HG03135 (cell line): ENCODE results near the gene ARHGAP26.

Experiments
- ATAC-seq: cut with Tn5 transposase; IDR thresholded peaks from one replicate; pipeline ENCODE4 v1.9.1; 2021; ENCODE audit warnings: mild to moderate bottlenecking, moderate library complexity; ENCODE audit not compliant: unreplicated experiment

The ARHGAP26 gene

GRCh38 chr5:142896325-142897007, 126.3 kb downstream of the ARHGAP26 start:
- ATAC-seq: no peak

GRCh38 chr5:142897328-142897727, 127.2 kb downstream of the ARHGAP26 start:
- ATAC-seq: no peak

GRCh38 chr5:142900927-142901326, 130.8 kb downstream of the ARHGAP26 start:
- ATAC-seq: no peak

- ATAC-seq: no peak
Measured at GRCh38 chr5:142901476-142902185, 131.5 kb downstream of the ARHGAP26 start.

GRCh38 chr5:142902186-142902965, 132.2 kb downstream of the ARHGAP26 start:
- no peak for ATAC-seq

GRCh38 chr5:142904416-142904815, 134.2 kb downstream of the ARHGAP26 start:
- no peak for ATAC-seq

GRCh38 chr5:142905348-142905747, 135.2 kb downstream of the ARHGAP26 start:
- no peak for ATAC-seq

GRCh38 chr5:142906863-142907671, 136.9 kb downstream of the ARHGAP26 start:
- no peak for ATAC-seq

- no peak for ATAC-seq
Measured at GRCh38 chr5:142908659-142909058, 138.5 kb downstream of the ARHGAP26 start.

GRCh38 chr5:142910128-142910527, 140.0 kb downstream of the ARHGAP26 start:
- no peak for ATAC-seq

GRCh38 chr5:142911170-142911569, 141.0 kb downstream of the ARHGAP26 start:
- no peak for ATAC-seq

- no peak for ATAC-seq
Measured at GRCh38 chr5:142911775-142912174, 141.6 kb downstream of the ARHGAP26 start.

GRCh38 chr5:142913728-142914338, 143.7 kb downstream of the ARHGAP26 start:
- ATAC-seq: no peak

- ATAC-seq: no peak
Measured at GRCh38 chr5:142915038-142915437, 144.9 kb downstream of the ARHGAP26 start.

GRCh38 chr5:142915813-142916424, 145.7 kb downstream of the ARHGAP26 start:
- peak; percentile 62 for ATAC-seq

GRCh38 chr5:142918959-142919635, 148.9 kb downstream of the ARHGAP26 start:
- no peak for ATAC-seq

- ATAC-seq: no peak
Measured at GRCh38 chr5:142920849-142921612, 150.9 kb downstream of the ARHGAP26 start.

- peak; percentile 68 for ATAC-seq
Measured at GRCh38 chr5:142922223-142922952, 152.2 kb downstream of the ARHGAP26 start.
